Measurements from ENCODE around the gene NET1. TPM values are rescaled to one million over a fixed set of nuclear protein-coding genes. Genes with fewer than 3 reads are reported as not detected.
"Not testable (repeated sequence)": the region's sequence is repeated elsewhere in the genome, so short reads cannot be mapped to it uniquely, and the experiment has no call there.

Gene NET1
- total and polyA plus RNA-seq, 8 donors = 50.2 to 246 (median 84.6) TPM

- peaks cover 0 to 14% (median 2%) of the 10 kb centered on the region in 4 donors for H3K4me1 ChIP-seq
- H3K27ac ChIP-seq = peak overlapping the region in 2 of 5 donors; percentile 8 to 73
- DNase-seq = no peak
- intact Hi-C loops (cut with DNase I; ENCODE audit: low total_unique reads) = no loop called here
- peak in 2 of 3 donors; percentile 47 to 63 for TF ChIP-seq POLR2AphosphoS5 (IDR thresholded peaks at IDR 0.05)
- no peak for TF ChIP-seq POLR2A (IDR thresholded peaks at IDR 0.05)
- H3K4me3 ChIP-seq = no peak overlapping the region
- WGBS, 5 donors = 75 to 91% (median 90%) methylated on average over 9 of the region's 9 CpGs
- H3K27me3 ChIP-seq = no peaks in the 10 kb centered on the region
- H3K9me3 ChIP-seq = no peaks in the 10 kb centered on the region
- no peaks in the 10 kb centered on the region for H3K36me3 ChIP-seq
Measured at GRCh38 chr10:5400468-5401240, 11.7 kb upstream of the NET1 start.

GRCh38 chr10:5402798-5403197 lies 9.6 kb upstream of the NET1 start:
- no peaks in the 10 kb centered on the region for H3K27me3 ChIP-seq
- no peak for DNase-seq
- no peak overlapping the region for H3K4me3 ChIP-seq
- no peaks in the 10 kb centered on the region for H3K36me3 ChIP-seq
- peak overlapping the region in 2 of 5 donors; percentile 17 to 44 for H3K27ac ChIP-seq
- H3K4me1 ChIP-seq = peaks cover 0 to 9% (median 2%) of the 10 kb centered on the region in 4 donors
- TF ChIP-seq POLR2A (IDR thresholded peaks at IDR 0.05) = no peak
- TF ChIP-seq EP300 (IDR thresholded peaks at IDR 0.05) = no peak
- no peak for TF ChIP-seq CTCF (IDR thresholded peaks at IDR 0.05)
- TF ChIP-seq POLR2AphosphoS5 (IDR thresholded peaks at IDR 0.05) = no peak
- WGBS, 5 donors = 76 to 94% (median 82%) methylated on average over 3 of the region's 3 CpGs
- intact Hi-C loops (cut with DNase I; ENCODE audit: low total_unique reads) = no loop called here
- no peaks in the 10 kb centered on the region for H3K9me3 ChIP-seq

GRCh38 chr10:5404208-5405041 lies 7.9 kb upstream of the NET1 start, which contains the start of gene TUBAL3:
Gene TUBAL3 (minus strand): TSS chr10:5404828. CDS start chr10:5404792, 36 bp downstream.
- Histone ChIP-seq H3K9me3 (no peaks in the 10 kb centered on the region), H3K27me3 (no peaks in the 10 kb centered on the region), H3K4me3 (no peak within 1 kb of the TSS), H3K36me3 (no peaks in the 10 kb centered on the region), H3K27ac (peak within 1 kb of the TSS in 1 of 5 donors; percentile 44), H3K4me1 (peaks cover 0 to 9% (median 2%) of the 10 kb centered on the region in 4 donors)
- WGBS, 5 donors = 58 to 69% (median 61%) methylated on average over 8 of the region's 8 CpGs
- DNase-seq = no peak
- TF ChIP-seq POLR2A (IDR thresholded peaks at IDR 0.05) (no peak), CTCF (IDR thresholded peaks at IDR 0.05) (no peak), EP300 (IDR thresholded peaks at IDR 0.05) (no peak), POLR2AphosphoS5 (IDR thresholded peaks at IDR 0.05) (no peak)
- intact Hi-C loops (cut with DNase I; ENCODE audit: low total_unique reads) = no loop called here

GRCh38 chr10:5406918-5407317 lies 5.4 kb upstream of the NET1 start:
- H3K4me3 ChIP-seq = no peak overlapping the region
- intact Hi-C loops (cut with DNase I; ENCODE audit: low total_unique reads) = no loop called here
- peaks cover 0 to 11% (median 3%) of the 10 kb centered on the region in 4 donors for H3K4me1 ChIP-seq
- no peak for TF ChIP-seq EP300 (IDR thresholded peaks at IDR 0.05)
- TF ChIP-seq POLR2A (IDR thresholded peaks at IDR 0.05) = no peak
- no peak for TF ChIP-seq POLR2AphosphoS5 (IDR thresholded peaks at IDR 0.05)
- no peak for TF ChIP-seq CTCF (IDR thresholded peaks at IDR 0.05)
- H3K27me3 ChIP-seq = no peaks in the 10 kb centered on the region
- no peak overlapping the region for H3K27ac ChIP-seq
- H3K36me3 ChIP-seq = no peaks in the 10 kb centered on the region
- WGBS, 5 donors = 55 to 74% (median 65%) methylated on average over 1 of the region's 1 CpG
- H3K9me3 ChIP-seq = no peaks in the 10 kb centered on the region
- no peak for DNase-seq

- H3K36me3 ChIP-seq; H3K27me3 ChIP-seq; intact Hi-C loops (cut with DNase I; ENCODE audit: low total_unique reads); H3K4me3 ChIP-seq; H3K9me3 ChIP-seq; H3K27ac ChIP-seq; DNase-seq: not testable (repeated sequence)
- H3K4me1 ChIP-seq = peaks cover 3 to 25% (median 13%) of the 10 kb centered on the region in 4 donors
Measured at GRCh38 chr10:5410787-5411186, 1.6 kb upstream of the NET1 start.

Measured in stomach (tissue), 9 donors.